ENCODE measurements around the gene CLIC4.
"Not testable (repeated sequence)": the region's sequence is repeated elsewhere in the genome, so short reads cannot be mapped to it uniquely, and the experiment has no call there.

Gene CLIC4

DNA sequence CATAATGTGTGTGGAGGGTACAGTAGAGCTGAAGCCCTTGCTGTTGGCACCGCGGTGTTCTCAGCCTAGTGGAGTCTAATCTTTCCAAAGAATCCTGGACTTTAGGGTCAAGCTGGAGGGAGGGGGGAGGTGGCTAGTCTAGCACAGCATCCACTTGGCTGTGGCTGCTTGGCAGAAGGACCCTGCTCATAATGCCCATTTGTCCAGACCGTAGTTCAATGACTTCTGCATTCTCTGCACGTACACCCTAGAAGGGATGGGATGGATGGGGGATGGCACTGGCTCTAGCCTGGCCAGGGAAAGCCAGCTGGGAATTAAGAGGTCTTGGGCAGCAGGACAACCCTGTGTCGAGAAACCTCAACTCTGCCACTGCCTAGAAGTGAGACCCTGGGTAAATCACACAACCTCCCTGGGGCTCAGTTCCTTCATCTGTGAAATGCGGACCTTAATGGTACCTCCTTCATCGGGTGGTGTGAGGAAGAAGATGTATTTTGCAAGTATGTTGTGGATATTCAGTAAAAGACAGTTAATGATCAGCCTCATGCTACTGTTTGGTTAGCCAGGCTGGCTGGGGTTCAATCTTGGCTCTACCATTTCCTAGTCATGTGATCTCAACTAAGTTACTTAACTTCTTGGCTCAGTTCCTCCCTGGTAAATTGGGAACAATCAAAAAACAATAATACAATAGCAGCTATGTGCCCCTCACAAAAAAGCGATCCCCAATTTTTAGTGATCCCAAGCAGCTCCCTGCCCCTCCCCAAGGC, 27.2 kb upstream of the CLIC4 start:
- no peak for DNase-seq (ENCODE audit: low read depth in 2 of 2)

DNA sequence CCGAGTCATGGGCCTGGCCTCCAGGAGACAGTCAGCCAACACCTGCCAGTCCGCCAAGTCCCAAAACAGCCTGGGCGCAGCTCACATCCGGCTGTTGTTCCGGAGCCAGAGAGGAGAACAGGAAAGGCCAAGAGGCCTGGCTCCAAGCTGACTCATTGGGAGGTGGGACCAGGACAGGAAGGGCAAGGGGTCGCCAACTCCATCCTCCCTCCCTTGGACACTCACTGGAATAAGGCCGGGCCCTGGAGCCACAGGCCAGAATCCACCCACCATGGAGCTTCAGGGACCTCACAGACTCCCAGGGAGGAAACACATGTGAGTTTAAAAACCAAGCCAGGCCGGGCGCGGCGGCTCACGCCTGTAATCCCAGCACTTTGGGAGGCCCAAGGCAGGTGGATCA, 25.1 kb upstream of the CLIC4 start:
- no peak for DNase-seq (ENCODE audit: low read depth in 2 of 2)

DNA sequence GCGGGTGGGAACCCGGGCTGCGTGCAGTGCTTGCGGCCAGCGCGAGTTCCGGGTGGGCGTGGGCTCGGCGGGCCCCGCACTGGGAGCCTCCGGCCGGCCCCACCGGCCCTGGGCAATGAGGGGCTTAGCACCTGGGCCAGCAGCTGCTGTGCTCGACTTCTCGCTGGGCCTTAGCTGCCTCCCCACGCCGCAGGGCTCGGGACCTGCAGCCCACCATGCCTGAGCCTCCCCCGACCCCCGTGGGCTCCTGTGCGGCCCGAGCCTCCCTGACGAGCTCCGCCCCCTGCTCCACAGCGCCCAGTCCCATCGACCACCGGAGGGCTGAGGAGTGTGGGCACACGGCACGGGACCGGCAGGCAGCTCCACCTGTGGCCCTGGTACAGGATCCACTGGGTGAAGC, 23.7 kb upstream of the CLIC4 start:
- DNase-seq (ENCODE audit: low read depth in 2 of 2), result no peak

DNA sequence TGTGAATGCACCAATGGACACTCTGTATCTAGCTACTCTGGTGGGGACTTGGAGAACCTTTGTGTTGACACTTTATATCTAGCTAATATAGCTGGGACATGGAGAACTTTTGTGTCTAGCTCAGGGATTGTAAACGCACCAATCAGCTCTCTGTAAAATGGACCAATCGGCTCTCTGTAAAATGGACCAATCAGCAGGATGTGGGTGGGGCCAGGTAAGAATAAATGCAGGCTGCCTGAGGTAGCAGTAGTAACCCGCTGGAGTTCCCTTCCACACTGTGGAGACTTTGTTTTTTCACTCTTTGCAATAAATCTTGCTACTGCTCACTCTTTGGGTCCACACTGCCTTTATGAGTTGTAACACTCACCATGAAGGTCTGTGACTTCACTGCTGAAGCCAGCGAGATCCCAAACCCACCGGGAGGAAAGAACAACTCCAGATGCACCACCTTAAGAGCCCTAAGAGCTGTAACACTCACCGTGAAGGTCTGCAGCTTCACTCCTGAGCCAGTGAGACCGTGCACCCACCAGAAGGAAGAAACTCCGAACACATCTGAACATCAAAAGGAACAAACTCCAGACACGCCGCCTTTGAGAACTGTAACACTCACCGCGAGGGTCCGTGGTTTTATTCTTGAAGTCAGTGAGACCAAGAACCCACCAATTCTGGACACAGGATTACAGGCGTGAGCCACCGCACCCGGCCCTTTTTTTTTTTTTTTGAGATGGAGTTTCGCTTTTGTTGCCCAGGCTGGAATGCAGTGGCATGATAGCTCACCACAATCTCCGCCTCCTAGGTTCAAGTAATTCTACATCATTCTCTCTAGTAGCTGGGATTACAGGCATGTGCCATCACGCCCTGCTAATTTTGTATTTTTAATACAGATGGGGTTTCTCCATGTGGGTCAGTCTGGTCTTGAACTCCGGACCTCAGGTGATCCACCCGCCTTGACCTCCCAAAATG, 22.9 kb upstream of the CLIC4 start:
- DNase-seq (ENCODE audit: low read depth in 2 of 2), result not testable (repeated sequence)

DNA sequence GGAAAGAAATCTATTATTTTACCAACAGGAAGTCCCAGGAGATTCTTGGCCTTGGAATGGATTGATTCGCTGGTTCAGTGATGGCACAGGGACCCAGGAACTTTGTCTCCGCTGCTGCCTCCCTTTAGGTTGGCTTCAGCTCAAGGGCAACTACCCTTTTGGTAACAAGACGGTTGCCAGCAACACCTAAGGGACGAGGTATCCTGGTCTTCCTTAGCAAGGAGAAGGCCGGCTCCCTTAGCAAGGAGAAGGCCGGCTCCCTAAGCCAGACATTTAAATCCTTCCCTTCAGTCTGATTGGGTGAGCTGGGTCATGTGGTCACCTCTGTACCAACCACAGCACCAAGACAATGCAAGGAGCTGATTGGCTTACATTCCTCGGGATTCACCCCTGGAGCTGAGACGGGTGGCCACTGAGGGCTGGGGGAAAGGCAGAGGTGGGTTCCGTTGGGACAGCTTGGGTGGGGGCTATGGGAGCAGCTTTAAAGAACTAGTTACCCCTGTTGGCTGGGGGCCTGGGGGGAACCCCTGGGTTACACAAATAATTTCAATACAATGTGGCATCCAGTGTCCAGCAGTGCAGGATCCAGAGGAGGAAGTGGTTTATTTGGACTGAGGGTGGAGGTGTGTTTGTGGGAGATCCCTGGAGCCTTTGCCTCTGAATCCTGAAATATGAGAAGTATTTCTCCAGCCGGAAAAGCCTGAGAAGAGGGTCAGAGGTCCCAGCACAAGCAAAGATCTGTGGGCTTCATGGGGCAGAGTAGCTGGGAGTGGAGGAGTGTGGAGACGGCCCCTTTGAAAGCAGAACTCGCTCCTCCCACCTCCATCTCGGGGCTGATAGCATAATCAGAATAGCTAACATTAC, 20.7 kb upstream of the CLIC4 start:
- no peak for DNase-seq (ENCODE audit: low read depth in 2 of 2)

DNA sequence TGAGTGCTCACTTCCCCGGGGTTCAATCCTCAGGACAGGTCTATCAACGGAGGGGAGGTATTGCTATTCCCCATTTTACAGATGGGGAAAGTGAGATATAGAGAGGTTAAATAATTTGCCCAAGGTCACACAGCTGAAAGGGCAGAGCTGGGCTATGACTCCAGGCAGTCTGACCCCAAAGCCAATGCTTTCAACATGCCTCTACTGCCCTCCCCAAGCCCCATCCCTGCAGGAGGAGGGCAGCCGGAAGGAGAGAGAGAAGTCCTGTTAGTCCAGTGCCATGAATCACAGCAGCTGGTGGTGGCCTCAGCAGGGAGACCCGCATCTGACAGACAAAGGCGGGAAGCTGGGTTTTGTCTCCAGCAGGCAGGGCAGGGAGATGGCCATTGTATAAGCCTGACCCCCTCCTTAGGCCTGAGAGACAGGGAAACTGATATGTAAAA, 20.0 kb upstream of the CLIC4 start:
- no peak for DNase-seq (ENCODE audit: low read depth in 2 of 2)

DNA sequence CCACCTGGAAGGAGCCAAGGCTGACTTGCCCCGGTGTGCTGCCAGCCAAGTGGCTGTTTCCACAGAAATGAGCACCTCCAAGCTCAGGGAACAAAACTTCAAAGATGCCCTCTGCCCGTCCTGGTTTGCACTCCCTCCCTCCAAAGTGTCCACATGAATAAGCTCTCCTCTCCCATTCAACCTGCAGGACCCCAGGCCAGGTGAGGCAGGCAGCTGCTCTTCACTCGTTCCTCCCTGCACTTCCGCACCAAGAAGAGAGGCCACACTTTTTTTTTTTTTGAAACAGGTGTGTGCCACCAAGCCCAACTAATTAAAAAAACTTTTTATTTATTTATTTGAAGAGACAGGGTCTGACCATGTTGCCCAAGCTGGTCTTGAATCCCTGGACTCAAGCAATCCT, 18.5 kb upstream of the CLIC4 start:
- no peak for DNase-seq (ENCODE audit: low read depth in 2 of 2)

DNA sequence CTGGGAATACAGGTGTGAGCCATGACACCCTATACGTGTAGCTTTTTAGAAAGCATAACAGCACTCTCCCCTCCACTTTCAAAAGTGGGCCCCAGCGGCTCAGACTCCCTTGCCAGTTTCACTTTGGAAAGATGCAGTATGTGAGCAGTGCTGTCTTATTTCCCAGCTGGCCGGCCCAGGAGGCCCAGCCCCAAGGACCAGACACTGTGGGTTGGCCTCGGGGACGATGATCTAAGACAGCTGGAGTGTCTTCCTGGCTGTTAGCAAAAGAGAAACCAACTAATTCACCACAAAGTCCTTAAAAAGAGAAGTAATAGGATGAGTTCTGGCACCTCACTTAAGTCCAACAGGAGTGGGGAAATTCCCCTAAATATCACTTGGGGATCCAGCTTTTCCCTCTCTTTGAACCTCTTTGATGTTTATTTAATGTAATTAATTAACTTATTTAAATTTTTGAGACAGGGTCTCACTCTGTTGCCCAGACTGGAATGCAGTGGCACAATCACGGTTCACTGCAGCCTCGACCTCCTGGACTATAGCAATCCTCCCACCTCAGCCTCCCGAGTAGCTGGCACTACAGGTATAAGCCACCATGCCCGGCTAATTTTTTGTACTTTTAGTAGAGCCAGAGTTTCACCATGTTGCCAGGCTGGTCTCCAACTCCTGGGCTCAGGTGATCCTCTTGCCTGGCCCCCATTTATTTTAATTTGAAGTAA, 17.6 kb upstream of the CLIC4 start:
- DNase-seq (ENCODE audit: low read depth in 2 of 2), result no peak

DNA sequence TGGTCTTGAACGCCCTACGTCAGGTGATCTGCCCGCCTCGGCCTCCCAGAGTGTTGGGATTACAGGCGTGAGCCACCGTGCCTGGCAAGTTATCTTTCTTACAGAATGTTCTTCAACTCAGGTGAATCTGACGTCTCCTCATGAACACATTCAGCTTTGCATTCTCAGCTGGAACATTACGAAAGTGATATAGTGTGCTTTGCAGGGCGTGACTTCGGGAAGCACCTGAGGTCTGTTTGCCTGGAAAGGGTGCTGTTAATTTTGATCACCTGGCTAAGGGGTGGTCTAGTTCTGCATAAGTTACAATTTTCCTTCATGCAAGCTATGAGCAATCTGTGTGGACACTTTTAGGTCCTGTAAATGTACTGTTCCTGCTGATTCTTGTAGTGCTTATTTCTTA, 16.3 kb upstream of the CLIC4 start:
- DNase-seq (ENCODE audit: low read depth in 2 of 2), result no peak

DNA sequence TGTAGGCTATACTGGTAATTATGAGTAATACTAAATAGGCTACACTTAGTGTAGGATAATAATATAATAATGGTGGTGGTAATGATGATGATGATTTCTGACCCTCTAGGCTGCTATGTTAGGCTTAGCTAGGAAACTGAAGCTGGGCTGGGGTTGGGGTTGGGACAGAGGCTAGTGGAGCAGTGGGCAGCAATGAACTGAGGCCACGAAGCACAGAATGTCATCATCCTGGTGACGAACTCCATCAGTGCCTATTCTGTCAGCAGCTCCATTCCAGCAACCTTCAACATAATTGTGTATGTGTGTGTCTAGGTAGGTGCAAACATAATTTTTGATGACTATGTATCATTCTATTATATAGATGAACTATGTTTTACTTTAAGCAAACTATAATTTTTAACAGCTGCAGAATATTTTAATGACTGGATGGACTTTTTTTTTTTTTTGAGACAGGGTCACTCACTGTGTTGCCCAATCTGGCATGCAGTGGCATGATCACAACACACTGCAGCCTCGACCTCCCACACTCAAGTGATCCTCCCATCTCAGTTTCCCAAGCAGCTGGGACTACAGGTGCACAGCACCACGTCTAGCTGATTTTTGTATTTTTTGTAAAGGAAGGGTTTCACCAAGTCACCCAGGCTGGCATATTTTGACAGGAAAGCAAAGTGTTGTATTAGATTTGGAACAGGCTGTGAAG, 12.9 kb upstream of the CLIC4 start:
- no peak for DNase-seq (ENCODE audit: low read depth in 2 of 2)

DNA sequence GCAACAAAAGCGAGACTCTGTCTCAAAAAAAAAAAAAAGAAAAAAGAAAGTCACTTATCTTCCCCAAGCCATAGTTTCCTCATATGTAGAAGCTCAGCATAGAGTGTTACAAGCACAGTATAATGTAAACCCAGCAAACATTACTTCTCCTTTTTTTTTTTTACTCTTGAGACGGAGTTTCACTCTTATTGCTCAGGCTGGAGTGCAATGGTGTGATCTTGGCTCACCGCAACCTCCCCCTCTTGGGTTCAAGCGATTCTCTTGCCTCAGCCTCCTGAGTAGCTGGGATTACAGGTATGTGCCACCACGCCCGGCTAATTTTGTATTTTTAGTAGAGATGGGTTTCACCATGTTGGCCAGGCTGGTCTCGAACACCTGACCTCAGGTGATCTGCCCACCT, 11.9 kb upstream of the CLIC4 start:
- DNase-seq (ENCODE audit: low read depth in 2 of 2), result not testable (repeated sequence)

DNA sequence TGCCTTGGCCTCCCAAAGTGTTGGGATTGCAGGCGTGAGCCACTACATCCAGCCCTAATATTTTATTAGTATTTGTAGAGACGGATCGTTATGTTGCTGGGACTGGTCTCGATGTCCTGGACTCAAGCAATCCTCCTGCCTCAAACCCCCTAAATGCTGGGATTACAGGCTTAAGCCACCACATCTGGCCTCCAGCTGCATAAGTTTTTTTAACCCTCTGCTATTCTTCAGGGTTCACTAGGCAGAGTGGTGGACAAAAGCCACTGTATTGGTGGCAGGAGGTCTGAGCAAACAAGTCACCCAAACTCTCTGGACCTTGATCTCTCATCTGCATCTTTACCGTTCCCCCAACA, 10.1 kb upstream of the CLIC4 start:
- no peak for DNase-seq (ENCODE audit: low read depth in 2 of 2)

DNA sequence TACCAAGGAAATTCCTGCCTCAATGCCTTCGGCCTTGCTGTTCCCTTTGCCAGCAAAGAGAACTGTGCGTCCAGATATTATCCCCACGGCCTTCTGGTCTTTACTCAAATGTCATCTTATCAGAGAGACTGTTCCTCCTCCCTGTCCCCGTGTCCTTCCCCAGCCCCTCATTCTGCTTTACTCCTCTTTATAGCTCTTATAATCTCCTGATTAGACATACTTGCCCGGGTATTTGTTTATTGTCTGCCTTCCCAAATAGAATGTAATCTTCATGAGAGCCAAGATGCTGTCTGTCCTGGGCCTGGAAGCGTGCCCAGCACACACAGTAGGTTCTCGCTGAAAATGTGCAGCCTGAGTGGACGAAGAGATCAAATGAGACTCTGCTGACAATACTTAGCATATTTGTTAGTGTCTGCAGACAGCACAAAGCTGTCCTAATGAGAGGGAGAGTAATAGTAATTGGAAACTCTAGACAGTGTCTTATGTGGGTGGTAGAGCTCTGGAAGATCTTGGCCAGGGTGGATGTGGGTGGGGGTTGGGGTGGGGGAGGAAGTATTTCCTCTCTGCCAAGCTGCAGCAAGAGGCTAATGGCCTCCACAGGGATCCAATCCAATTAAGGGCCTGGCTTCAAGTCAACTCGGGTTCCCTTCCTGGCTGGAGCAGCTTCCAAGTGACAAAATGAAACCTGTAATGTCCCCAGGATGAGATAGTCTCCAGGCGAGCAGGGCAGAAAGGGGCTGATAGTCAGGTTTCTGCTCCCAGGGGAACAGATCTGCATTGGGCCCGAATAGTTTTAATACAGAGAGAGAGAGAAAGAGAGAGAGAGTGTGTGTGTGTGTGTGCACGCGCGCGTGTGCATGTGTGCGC, 9.5 kb upstream of the CLIC4 start:
- no peak for DNase-seq (ENCODE audit: low read depth in 2 of 2)

DNA sequence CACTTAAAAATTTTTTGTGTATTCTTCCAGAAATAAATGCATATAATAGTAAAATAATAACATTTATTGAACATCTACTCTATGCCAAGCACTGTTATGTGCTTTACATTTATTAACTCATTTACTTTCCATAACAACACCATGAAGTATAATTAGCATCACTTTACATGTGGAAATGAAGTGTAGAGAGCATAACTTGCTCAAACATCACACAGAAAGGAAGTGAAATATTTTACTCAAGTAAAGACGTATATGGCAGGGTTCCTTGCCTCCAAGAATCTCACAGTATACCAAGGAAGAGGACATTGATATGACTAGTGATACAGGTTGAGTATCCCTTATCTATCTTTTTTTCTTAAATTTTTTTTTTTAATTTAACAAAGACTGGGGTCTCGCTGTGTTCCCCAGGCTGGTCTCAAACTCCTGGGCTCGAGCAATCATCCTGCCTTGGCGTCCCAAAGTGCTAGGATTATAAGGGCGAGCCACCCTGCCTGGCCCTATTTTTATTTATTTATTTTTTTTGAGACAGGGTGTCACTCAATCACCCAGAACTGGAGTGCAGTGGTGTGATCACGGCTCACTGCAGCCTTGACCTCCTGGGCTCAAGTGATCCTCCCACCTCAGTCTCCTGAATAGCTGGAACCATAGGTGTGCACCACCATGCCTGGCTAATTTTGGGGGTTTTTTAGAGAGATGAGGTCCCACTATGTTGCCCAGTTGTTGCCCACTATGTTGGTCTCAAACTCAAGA, 7.7 kb upstream of the CLIC4 start:
- DNase-seq (ENCODE audit: low read depth in 2 of 2), result no peak

DNA sequence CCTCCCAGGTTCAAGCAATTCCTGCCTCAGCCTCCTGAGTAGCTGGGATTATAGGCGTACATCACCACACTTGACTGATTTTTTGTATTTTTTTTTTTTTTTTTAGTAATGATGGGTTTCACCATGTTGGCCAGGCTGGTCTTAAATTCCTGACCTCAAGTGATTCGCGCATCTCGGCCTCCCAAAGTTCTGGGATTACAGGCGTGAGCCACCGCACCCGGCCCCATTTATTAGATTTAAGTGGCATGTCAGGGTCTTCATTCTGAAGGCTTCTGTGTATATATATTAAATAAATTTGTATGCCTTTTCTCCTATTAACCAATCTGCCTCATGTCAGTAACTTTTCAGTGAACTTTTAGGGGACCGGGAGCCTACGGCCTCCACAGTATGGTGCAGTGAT, 6.0 kb upstream of the CLIC4 start:
- no peak for DNase-seq (ENCODE audit: low read depth in 2 of 2)

DNA sequence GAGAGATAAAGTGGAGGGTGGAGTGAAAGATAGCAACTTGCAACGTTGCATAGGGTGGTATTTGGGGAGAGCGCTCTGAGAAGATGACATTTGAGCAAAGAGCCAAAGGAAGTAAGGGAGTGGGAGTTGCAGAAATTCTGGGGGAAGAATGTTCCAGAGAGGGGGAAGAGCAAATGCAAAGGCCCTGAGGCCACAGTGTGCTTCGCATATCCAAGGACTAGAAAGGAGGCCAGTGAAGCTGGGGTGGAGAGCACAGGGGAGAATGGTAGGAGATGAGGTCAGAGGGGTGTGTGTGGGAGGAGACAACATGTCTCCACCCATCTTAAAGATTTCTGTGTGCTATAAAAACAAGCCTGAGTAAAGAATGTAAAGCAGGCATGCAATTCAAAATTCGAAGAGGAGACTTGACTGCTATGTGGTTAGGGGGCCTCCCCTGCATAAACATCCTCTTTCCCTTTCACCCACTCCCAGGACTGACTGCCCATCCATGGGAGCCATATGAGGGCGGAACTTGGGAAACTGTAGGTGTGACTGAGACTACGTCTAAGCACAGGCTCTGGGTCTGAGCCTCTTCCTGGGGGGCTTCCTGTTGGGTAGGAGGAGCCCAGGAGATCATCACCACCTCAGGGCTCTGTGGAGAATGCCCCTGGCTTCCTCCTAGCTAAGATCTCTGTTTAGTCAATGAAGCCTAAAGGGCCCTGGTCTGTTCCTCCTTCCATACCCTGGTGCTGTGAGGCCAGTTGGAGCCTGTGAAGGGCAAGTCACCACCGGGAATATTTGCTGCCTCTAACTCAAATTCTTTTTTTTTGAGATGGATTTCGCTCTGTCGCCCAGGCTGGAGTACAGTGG, 2.9 kb upstream of the CLIC4 start:
- no peak for DNase-seq (ENCODE audit: low read depth in 2 of 2)

DNA sequence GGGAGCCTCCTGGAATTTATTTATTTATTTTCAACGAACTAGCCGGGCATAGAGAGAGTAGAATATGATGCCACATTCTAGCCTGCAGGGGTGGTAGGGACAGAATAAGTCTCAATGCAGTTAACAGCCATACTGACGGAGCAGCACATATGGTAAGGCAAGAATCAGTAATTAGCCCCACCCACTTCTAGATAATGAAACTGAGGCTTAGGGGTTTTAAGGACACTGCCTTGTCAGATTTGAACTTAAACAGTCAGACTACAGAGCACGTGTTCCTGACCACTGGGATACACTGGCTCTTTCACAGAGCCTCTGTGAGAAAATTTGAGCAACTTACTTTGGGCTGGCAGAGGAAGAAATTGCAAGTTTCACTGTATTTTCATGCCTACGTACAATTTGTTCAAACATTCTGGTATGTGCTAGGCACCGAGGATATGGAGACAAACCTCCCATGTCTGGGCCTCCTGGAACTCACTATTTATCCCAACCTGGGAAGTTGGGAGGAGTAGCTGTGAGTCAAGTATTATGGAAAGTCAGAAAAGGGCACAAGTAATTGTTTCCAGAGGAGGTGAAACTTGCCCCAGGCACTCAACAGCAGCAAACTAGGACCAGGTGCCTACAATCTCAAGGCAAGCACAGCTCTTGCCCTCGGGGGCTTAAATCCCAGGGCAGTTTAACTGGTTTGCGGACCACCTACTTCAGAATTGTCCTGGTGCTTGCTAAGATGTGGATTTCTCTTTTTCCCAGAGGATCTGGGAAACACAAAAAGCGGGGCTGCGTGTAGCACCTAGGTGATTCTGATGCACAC, 1.6 kb upstream of the CLIC4 start:
- DNase-seq (ENCODE audit: low read depth in 2 of 2), result no peak
